Right atrium auricular region (tissue), 2 donors: ENCODE results near the gene ALDH3B2. TPM values are rescaled to one million over a fixed set of nuclear protein-coding genes. Genes with fewer than 3 reads are reported as not detected.

Source experiments
- DNase-seq: peaks from one replicate; pipeline ENCODE4 v3.0.0-alpha.2; 2019; ENCODE audit warnings: low spot score
- H3K27ac ChIP-seq, 2 donors: fragments of 200-600 bp; sonication (generic); 1 replicate in 1 of 2; 2 replicates in 1 of 2; pipeline ENCODE4 v1.5.1; 2016 to 2019
- H3K27me3 ChIP-seq, 2 donors: fragments of 200-600 bp; sonication (generic); one replicate each; pipeline versions ENCODE4 v1.5.1 to v1.6.0; 2017 to 2019
- H3K36me3 ChIP-seq: fragments of 200-600 bp; sonication (generic); one replicate; pipeline ENCODE4 v1.5.1; 2016
- H3K4me1 ChIP-seq, 2 donors: fragments of 200-600 bp; sonication (generic); one replicate each; pipeline versions ENCODE4 v1.5.1 to v1.6.0; 2017 to 2019
- H3K4me3 ChIP-seq, 2 donors: fragments of 200-600 bp; sonication (generic); 1 replicate in 1 of 2; 2 replicates in 1 of 2; pipeline ENCODE4 v1.5.1; 2017 to 2019; ENCODE audit warnings: mild to moderate bottlenecking in 1 of 2, moderate library complexity in 1 of 2
- H3K9me3 ChIP-seq, 2 donors: fragments of 200-600 bp; sonication (generic); one replicate each; pipeline ENCODE4 v1.5.1; 2019
- total RNA-seq, 2 donors: library from RNA; depleted of rRNA; stranded (reverse); fragments of >200 nt; gene quantifications; one replicate each; pipeline ENCODE4 v1.1.0, GENCODE V29; 2016
- TF ChIP-seq, protein P1 (sequence below), 2 donors: fragments of 200-600 bp; sonication (generic); IDR thresholded peaks; one replicate each; pipeline ENCODE4 v1.5.1; 2019; ENCODE audit warnings: antibody characterized with exemption in 2 of 2

The ALDH3B2 gene
- total RNA-seq, 2 donors from 2014 or later, result not detected

DNA sequence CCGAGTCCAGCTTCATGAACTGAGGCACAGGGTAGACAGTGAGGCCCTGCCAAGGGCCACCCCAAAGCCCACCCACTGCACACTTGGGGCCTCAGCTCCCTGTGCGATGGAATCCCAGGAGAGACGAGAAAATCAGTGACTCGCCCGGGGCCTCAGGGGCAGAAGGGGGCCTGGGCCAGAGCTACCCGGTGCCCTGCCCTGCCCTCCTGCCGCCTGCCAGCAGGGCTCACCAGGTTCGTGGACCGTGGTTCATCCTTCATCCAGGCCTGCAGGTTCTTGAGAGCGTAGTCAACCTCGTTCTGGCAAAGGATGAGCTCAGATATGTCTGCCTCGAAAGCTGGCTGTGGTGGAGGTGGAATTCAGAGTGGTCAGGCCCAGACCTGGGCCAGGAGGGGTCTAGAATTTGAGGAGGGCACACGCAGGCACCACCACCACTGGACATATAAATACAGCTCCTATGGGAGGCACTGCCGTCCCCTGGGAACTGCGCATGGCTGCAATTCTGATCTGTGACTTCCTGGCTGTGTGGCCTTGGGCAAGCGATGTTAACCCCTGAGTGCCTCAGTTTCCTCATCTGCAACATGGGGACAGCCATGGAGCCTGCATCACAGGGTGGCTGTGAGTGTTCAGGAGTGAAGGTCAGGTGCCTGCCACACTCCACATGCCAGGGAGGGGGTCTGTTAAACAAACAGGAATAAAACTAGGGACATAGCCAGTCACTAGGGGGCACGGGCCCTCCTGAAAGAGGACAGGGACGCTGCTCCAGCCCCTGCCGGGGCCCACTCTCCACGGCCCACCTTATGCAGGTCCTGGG, 7.5 kb downstream of the ALDH3B2 start:
- no peaks in the 10 kb centered on the region for H3K36me3 ChIP-seq
- TF ChIP-seq, protein P1, sequence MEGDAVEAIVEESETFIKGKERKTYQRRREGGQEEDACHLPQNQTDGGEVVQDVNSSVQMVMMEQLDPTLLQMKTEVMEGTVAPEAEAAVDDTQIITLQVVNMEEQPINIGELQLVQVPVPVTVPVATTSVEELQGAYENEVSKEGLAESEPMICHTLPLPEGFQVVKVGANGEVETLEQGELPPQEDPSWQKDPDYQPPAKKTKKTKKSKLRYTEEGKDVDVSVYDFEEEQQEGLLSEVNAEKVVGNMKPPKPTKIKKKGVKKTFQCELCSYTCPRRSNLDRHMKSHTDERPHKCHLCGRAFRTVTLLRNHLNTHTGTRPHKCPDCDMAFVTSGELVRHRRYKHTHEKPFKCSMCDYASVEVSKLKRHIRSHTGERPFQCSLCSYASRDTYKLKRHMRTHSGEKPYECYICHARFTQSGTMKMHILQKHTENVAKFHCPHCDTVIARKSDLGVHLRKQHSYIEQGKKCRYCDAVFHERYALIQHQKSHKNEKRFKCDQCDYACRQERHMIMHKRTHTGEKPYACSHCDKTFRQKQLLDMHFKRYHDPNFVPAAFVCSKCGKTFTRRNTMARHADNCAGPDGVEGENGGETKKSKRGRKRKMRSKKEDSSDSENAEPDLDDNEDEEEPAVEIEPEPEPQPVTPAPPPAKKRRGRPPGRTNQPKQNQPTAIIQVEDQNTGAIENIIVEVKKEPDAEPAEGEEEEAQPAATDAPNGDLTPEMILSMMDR (IDR thresholded peaks at IDR 0.05), result no peak
- DNase-seq, result no peak
- no peak overlapping the region for H3K27ac ChIP-seq
- no peaks in the 10 kb centered on the region for H3K27me3 ChIP-seq
- no peak overlapping the region for H3K4me3 ChIP-seq
- H3K4me1 ChIP-seq, result no peaks in the 10 kb centered on the region
- no peaks in the 10 kb centered on the region for H3K9me3 ChIP-seq

GRCh38 chr11:67666303-67666645, 8.1 kb downstream of the ALDH3B2 start:
- H3K27ac ChIP-seq, result no peak overlapping the region
- H3K27me3 ChIP-seq, result no peaks in the 10 kb centered on the region
- DNase-seq, result no peak
- no peaks in the 10 kb centered on the region for H3K9me3 ChIP-seq
- TF ChIP-seq, protein P1 (IDR thresholded peaks at IDR 0.05), result no peak
- no peaks in the 10 kb centered on the region for H3K36me3 ChIP-seq
- H3K4me3 ChIP-seq, result no peak overlapping the region
- H3K4me1 ChIP-seq, result no peaks in the 10 kb centered on the region

- TF ChIP-seq, protein P1 (IDR thresholded peaks at IDR 0.05), result peak in 1 of 2 donors; percentile 30
- DNase-seq, result no peak
- Histone ChIP-seq H3K27ac (no peak overlapping the region), H3K9me3 (no peaks in the 10 kb centered on the region), H3K36me3 (no peaks in the 10 kb centered on the region), H3K27me3 (no peaks in the 10 kb centered on the region), H3K4me3 (no peak overlapping the region), H3K4me1 (no peaks in the 10 kb centered on the region)
Observed at GRCh38 chr11:67665541-67666302, 8.7 kb downstream of the ALDH3B2 start.

DNA sequence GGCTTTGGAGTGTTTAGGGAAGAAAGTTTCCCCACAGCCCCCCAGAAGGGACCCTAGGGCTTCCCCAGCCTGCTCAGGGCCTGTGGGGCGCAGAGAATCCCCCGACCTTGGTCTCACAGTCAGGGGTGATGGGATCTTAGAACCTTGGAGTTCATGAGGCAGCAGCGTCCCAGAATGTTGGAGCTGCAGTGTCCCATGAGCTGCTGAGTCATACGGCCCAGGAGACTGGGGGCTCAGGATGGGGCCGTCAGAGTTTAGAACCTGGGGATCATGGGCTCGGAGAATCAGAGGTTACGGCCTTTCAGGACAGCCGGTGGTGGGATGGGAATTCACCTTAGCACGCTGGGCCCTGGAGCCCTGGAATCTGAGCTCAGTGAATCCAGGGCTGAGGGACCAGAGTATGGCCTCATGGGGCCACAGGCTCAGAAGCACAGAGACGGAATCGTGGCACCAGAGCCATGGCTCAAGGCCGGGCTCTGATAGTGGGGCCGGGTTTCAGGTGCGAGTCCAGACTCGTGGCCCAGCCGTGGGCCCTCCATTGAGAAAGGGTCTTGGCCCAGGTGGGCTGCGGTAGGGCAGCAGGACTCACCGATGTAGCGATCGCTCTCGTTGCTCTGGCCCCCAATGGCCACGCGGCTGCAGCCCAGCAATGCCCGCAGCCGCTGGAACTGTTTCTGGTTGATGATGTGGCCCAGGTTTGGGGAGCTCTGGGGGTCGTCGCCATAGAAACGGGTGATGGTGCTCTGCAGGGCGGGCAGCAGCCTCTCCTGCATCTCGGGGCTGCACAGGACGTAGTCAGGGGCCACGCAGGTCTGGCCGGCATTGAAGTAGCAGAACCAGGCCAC, 9.5 kb downstream of the ALDH3B2 start:
- H3K4me1 ChIP-seq, result no peaks in the 10 kb centered on the region
- DNase-seq, result no peak
- H3K4me3 ChIP-seq, result no peak overlapping the region
- no peak overlapping the region for H3K27ac ChIP-seq
- TF ChIP-seq, protein P1 (IDR thresholded peaks at IDR 0.05), result no peak
- H3K27me3 ChIP-seq, result no peaks in the 10 kb centered on the region
- H3K36me3 ChIP-seq, result no peaks in the 10 kb centered on the region
- no peaks in the 10 kb centered on the region for H3K9me3 ChIP-seq

GRCh38 chr11:67664213-67664585, 10.2 kb downstream of the ALDH3B2 start:
- no peak for DNase-seq
- TF ChIP-seq, protein P1 (IDR thresholded peaks at IDR 0.05), result no peak
- Histone ChIP-seq H3K4me1 (no peaks in the 10 kb centered on the region), H3K27ac (no peak overlapping the region), H3K9me3 (no peaks in the 10 kb centered on the region), H3K36me3 (no peaks in the 10 kb centered on the region), H3K27me3 (no peaks in the 10 kb centered on the region), H3K4me3 (no peak overlapping the region)
